ENCODE data around the gene HBZ. TPM values are rescaled to one million over a fixed set of nuclear protein-coding genes. Genes with fewer than 3 reads are reported as not detected.

HBZ gene
- total and polyA plus RNA-seq, 2 of the 8 experiments (the other 6 are each of a cell fraction or from before 2014, with no cell fraction given), result 0.12 TPM; not detected in 1

- H3K36me3 ChIP-seq (ENCODE audit: control insufficient read depth in 2 of 4, insufficient read depth in 4 of 4, low read length in 3 of 4), result no peaks in the 10 kb centered on the region; a peak in 2 of 8 replicates
- H3K56ac ChIP-seq (replicated peaks; ENCODE audit: insufficient read length, low read depth, low read length), result no peak overlapping the region
- no peak overlapping the region for H2BK5ac ChIP-seq (ENCODE audit: low read depth, low read length)
- no peak overlapping the region for H4K91ac ChIP-seq (replicated peaks; ENCODE audit: insufficient read length, low read length)
- no peaks in the 10 kb centered on the region for H3K4me1 ChIP-seq (replicated peaks in 1 of 4; ENCODE audit: control insufficient read depth in 3 of 4, insufficient read depth in 4 of 4, low read length in 3 of 4)
- no peak overlapping the region for H2BK120ac ChIP-seq (replicated peaks; ENCODE audit: low read depth, low read length)
- ChIA-PET CTCF (ENCODE audit: partially characterized antibody) (interaction anchor here (0.8 to 5.5 kb wide), 4 partner anchors 11 to 233 kb away, joined by 3 to 37 read pairs (median 4); no protein-coding TSS in a partner anchor), POLR2A (ENCODE audit: partially characterized antibody) (interaction anchor here (0.6 to 1.4 kb wide), 2 partner anchors 11 to 57 kb away, joined by 3 read pairs; partner anchors contain the start of gene RHBDF1)
- no peak overlapping the region for H2BK12ac ChIP-seq (ENCODE audit: low read depth, low read length)
- H3K23ac ChIP-seq (ENCODE audit: insufficient read length), result no peak overlapping the region
- H3K9me3 ChIP-seq (ENCODE audit: insufficient read depth in 2 of 2, low read depth in 1 of 2, low read length in 1 of 2), result no peaks in the 10 kb centered on the region
- no peak overlapping the region for H3K4ac ChIP-seq (replicated peaks; ENCODE audit: insufficient read length, low read depth, low read length)
- no peak overlapping the region for H2AK5ac ChIP-seq (ENCODE audit: low read depth, low read length)
- no peak overlapping the region for H3K18ac ChIP-seq (ENCODE audit: extremely low read depth, low read length)
- peaks cover 0 to 2% of the 10 kb centered on the region in 2 experiments for H4K20me1 ChIP-seq (replicated peaks in 1 of 2; ENCODE audit: control insufficient read depth in 1 of 2, insufficient read depth in 2 of 2, low read length in 2 of 2)
- no peak overlapping the region; the same call in 1 of the 2 replicates for H4K8ac ChIP-seq (ENCODE audit: extremely low read depth, insufficient read depth, low read length)
- H3K23me2 ChIP-seq (ENCODE audit: low read depth, low read length), result no peaks in the 10 kb centered on the region
- H3K4me3 ChIP-seq (ENCODE audit: extremely low read depth in 1 of 4, insufficient read depth in 2 of 4, low read depth in 3 of 4, low read length in 4 of 4), result no peak overlapping the region
- no peak overlapping the region for H2AFZ ChIP-seq (ENCODE audit: low read length)
- H3K27me3 ChIP-seq (replicated peaks in 1 of 4; ENCODE audit: control insufficient read depth in 3 of 4, extremely low read depth in 1 of 4, insufficient read depth in 3 of 4, low read length in 3 of 4), result no peaks in the 10 kb centered on the region
- no peak for DNase-seq (ENCODE audit: low read depth in 1 of 2, low spot score in 2 of 2)
- H3K79me2 ChIP-seq (ENCODE audit: control insufficient read depth in 1 of 2, insufficient read depth in 2 of 2, low read length in 2 of 2), result 0 out of 4 replicates have a peak, but pooled peaks cover 0 to 12% of the 10 kb centered on the region in 2 experiments
- H4K5ac ChIP-seq (ENCODE audit: insufficient read length, low read depth, low read length), result no peak overlapping the region
- no peak overlapping the region for H2BK20ac ChIP-seq (ENCODE audit: low read length)
- no peak overlapping the region for H2BK15ac ChIP-seq (ENCODE audit: low read length)
- no peak overlapping the region for H3K27ac ChIP-seq (ENCODE audit: low read depth, low read length)
- FAIRE-seq, result no peak
- no peak overlapping the region for H3K14ac ChIP-seq (ENCODE audit: insufficient read length)
- peaks cover 2% of the 10 kb centered on the region for H3K79me1 ChIP-seq (ENCODE audit: low read depth, low read length)
- 87% methylated on average over 2 of the region's 2 CpGs; no CpG with 5 or more reads in 1 of the 2 experiments for WGBS, 2 experiments (ENCODE audit: extremely low coverage in 1 of 2, insufficient coverage in 1 of 2, insufficient read length in 1 of 2, insufficient replicate concordance in 2 of 2, low coverage in 1 of 2, low lambda C conversion rate in 2 of 2, missing lambda C conversion rate in 1 of 2)
- no peak overlapping the region for H3K9ac ChIP-seq (replicated peaks in 1 of 4; ENCODE audit: extremely low read depth in 1 of 4, low read depth in 3 of 4, low read length in 3 of 4)
- no peak overlapping the region for H3K4me2 ChIP-seq (ENCODE audit: insufficient read depth in 1 of 2, low read depth in 2 of 2, low read length in 2 of 2)
- TF ChIP-seq CEBPB (IDR thresholded peaks at IDR 0.05; ENCODE audit: low read depth, low read length), result no peak
- no peak for TF ChIP-seq RBBP5 (IDR thresholded peaks at IDR 0.05; ENCODE audit: borderline replicate concordance, low read depth, low read length)
- TF ChIP-seq RAD21 (IDR thresholded peaks at IDR 0.05 in 1 of 2, conservative IDR thresholded peaks at IDR 0.05 in 1 of 2; ENCODE audit: low read depth in 2 of 2, low read length in 2 of 2), result no peak
- TF ChIP-seq NRF1 (IDR thresholded peaks at IDR 0.05; ENCODE audit: low read depth, low read length), result no peak
- TF ChIP-seq BCL11A (IDR thresholded peaks at IDR 0.05; ENCODE audit: low read depth in 2 of 2, low read length in 2 of 2), result no peak
- TF ChIP-seq POLR2AphosphoS5 (IDR thresholded peaks at IDR 0.05; ENCODE audit: low read depth, low read length), result no peak
- TF ChIP-seq HDAC6 (IDR thresholded peaks at IDR 0.05; ENCODE audit: low read depth, low read length), result no peak
- TF ChIP-seq USF2 (IDR thresholded peaks at IDR 0.05; ENCODE audit: low read length), result no peak
- TF ChIP-seq CTCF (IDR thresholded peaks at IDR 0.05; ENCODE audit: control extremely low read depth in 1 of 3, insufficient read depth in 1 of 3, low read depth in 1 of 3, low read length in 3 of 3), result no peak
- no peak for TF ChIP-seq CREB1 (IDR thresholded peaks at IDR 0.05)
These were observed 23.4 kb upstream of the HBZ start for GRCh38 chr16:129075-129474.
